GM12872 (cell line): ENCODE data around the gene SORCS1.

ENCODE experiments used
- CTCF ChIP-seq: IDR thresholded peaks from 3 replicates; pipeline ENCODE4 v1.5.1; 2011; ENCODE audit warnings: low read depth, mild to moderate bottlenecking, low read length, moderate library complexity; ENCODE audit not compliant: insufficient read depth

SORCS1 gene

GRCh38 chr10:106857213-106857612 is 307.3 kb downstream of the SORCS1 start:
- no peak for TF ChIP-seq CTCF

- no peak for TF ChIP-seq CTCF
Observed at GRCh38 chr10:106836933-106837663, 327.4 kb downstream of the SORCS1 start.

DNA sequence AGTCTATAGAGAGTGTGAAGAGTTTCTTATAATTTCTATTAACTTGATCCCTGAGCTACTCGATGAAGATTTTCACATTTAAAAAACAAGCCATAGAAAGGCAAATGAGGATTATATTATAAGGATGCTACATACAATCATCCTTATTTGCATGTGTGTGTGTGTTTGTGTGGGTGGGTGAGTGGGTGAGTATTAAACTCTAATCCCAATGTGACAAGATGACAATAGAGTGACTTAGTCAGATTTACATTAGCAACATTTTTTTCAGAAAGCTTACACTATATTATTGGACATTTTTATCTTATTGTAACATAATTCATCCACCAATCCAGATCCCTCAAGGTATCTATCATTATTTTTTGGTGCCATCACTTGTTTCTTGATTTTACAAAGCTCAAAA is 331.7 kb downstream of the SORCS1 start:
- no peak for TF ChIP-seq CTCF

DNA sequence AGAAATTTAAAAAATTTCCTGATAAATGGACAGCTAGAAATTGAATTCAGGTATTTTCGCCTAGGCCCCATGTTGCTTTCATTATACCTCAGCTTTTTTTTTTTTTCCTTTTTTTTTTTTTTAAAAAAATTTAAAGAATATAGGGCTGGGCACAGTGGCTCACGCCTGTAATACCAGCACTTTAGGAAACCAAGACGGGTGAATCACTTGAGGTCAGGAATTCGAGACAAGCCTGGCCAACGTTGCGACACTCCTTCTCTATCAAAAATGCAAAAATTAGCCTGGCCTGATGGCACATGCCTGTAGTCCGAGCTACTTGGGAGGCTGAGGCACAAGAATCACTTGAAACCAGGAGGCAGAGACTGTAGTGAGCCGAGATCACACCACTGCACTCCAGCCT is 334.0 kb downstream of the SORCS1 start:
- TF ChIP-seq CTCF, result no peak

DNA sequence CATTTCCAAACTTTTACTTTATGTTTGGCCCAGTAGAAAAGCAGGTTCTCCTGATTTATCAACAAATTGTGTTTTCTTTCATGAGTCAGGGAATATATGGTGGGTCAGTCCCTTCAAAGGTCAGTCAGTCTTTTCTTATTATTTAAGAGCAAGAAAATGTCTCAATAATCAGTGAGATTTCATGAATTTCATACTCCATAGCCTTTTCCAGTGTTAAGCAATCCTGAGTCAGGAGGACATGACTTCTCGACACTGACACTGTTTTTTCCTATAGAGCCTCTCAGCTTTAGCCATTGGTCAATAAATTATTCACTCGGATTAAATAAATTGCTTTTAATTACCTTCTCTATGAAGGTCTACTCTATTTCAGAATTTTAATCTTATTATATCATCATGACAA is 334.5 kb downstream of the SORCS1 start:
- TF ChIP-seq CTCF, result no peak

GRCh38 chr10:106826716-106827115 is 337.8 kb downstream of the SORCS1 start:
- TF ChIP-seq CTCF, result no peak

DNA sequence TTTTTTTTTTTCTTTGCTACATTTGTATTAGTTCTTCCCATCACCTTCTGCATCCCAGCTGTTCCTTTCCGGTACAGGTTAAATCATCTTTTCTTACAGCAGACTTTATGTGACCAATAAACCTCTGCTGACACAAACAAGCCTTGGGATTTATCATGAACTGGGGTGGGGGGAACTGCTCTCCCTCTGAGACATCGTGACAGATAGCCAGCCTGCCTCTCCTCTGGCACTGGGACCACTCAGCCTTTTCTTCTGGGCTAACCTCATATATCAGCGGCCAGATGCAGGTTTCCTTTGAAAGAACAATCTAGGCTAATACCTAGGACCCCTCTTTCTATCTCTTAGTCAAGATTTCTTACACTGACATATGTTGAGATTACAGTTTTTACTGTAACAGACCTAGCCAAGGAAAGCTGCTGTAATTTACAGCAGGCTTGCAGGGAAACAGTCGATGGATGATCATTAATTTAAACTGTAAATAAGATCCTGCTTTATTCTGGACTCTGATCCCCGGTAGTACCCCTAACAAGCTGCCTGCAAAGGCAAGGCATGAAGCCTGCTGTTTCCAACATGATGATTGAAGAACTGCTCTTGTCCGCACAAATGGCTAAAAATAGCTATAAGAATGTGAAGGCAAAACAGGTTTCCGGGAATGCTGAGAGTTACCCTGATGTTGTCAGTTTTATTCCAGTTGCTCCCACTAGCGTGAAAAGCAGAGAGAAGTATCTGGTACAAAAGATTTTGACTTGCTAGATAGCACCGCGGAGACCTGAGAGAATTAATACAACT is 338.7 kb downstream of the SORCS1 start:
- no peak for TF ChIP-seq CTCF
